Parathyroid adenoma (tissue), 2 donors: ENCODE measurements around the gene RIMS3.

Experiments used
- H2AFZ ChIP-seq: fragments of 300-600 bp; sonication (generic); one replicate; pipeline ENCODE4 v1.7.0; 2017; ENCODE audit warnings: antibody characterized with exemption, mild to moderate bottlenecking
- H3K27ac ChIP-seq: fragments of 300-600 bp; sonication (generic); one replicate; pipeline ENCODE4 v1.7.0; 2017
- H3K27me3 ChIP-seq: fragments of 300-600 bp; sonication (generic); one replicate; pipeline ENCODE4 v1.7.0; 2017; ENCODE audit warnings: low read length; ENCODE audit not compliant: control insufficient read depth, insufficient read depth
- H3K36me3 ChIP-seq: fragments of 300-600 bp; sonication (generic); one replicate; pipeline ENCODE4 v1.7.0; 2017; ENCODE audit warnings: low read length; ENCODE audit not compliant: control insufficient read depth, insufficient read depth
- H3K4me1 ChIP-seq: fragments of 300-600 bp; sonication (generic); one replicate; pipeline ENCODE4 v1.7.0; 2017; ENCODE audit warnings: control low read depth
- H3K4me2 ChIP-seq: fragments of 300-600 bp; sonication (generic); one replicate; pipeline ENCODE4 v1.7.0; 2017; ENCODE audit warnings: low read length
- H3K4me3 ChIP-seq: fragments of 300-600 bp; sonication (generic); one replicate; pipeline ENCODE4 v1.7.0; 2017; ENCODE audit warnings: low read depth, low read length
- H3K79me2 ChIP-seq: fragments of 300-600 bp; sonication (generic); one replicate; pipeline ENCODE4 v1.7.0; 2017; ENCODE audit warnings: control low read depth
- H3K9ac ChIP-seq: fragments of 300-600 bp; sonication (generic); one replicate; pipeline ENCODE4 v1.7.0; 2017; ENCODE audit warnings: mild to moderate bottlenecking
- H3K9me3 ChIP-seq: fragments of 300-600 bp; sonication (generic); one replicate; pipeline ENCODE4 v1.7.0; 2017; ENCODE audit warnings: low read length; ENCODE audit not compliant: control insufficient read depth
- CTCF ChIP-seq: fragments of 300-600 bp; sonication (generic); IDR thresholded peaks from one replicate; pipeline ENCODE4 v1.7.0; 2017; ENCODE audit warnings: antibody characterized with exemption, mild to moderate bottlenecking
- donor health status: primary hyperparathyroidism.

RIMS3 gene

GRCh38 chr1:40673452-40673851 is 8.0 kb upstream of the RIMS3 start:
- H3K4me2 ChIP-seq: no peak overlapping the region
- no peak overlapping the region for H3K9ac ChIP-seq
- H3K9me3 ChIP-seq: no peaks in the 10 kb centered on the region
- no peaks in the 10 kb centered on the region for H3K36me3 ChIP-seq
- no peak for TF ChIP-seq CTCF
- H3K79me2 ChIP-seq: no peaks in the 10 kb centered on the region
- no peak overlapping the region for H3K4me3 ChIP-seq
- H3K27me3 ChIP-seq: no peaks in the 10 kb centered on the region
- no peak overlapping the region for H3K27ac ChIP-seq
- H3K4me1 ChIP-seq: no peaks in the 10 kb centered on the region
- H2AFZ ChIP-seq: no peak overlapping the region

GRCh38 chr1:40668769-40669525 is 3.5 kb upstream of the RIMS3 start:
- Histone ChIP-seq H2AFZ (peak overlapping the region; percentile 38), H3K27ac (no peak overlapping the region), H3K36me3 (no peaks in the 10 kb centered on the region), H3K79me2 (no peaks in the 10 kb centered on the region), H3K27me3 (no peaks in the 10 kb centered on the region), H3K4me2 (peak overlapping the region; percentile 47), H3K9ac (no peak overlapping the region), H3K4me1 (peaks cover 3% of the 10 kb centered on the region), H3K4me3 (no peak overlapping the region), H3K9me3 (no peaks in the 10 kb centered on the region)
- peak; percentile 93 for TF ChIP-seq CTCF

GRCh38 chr1:40664791-40665190 is 691 bp downstream of the RIMS3 start:
- no peak overlapping the region for H3K4me3 ChIP-seq
- no peaks in the 10 kb centered on the region for H3K79me2 ChIP-seq
- peaks cover 3% of the 10 kb centered on the region for H3K4me1 ChIP-seq
- TF ChIP-seq CTCF: no peak
- H3K36me3 ChIP-seq: no peaks in the 10 kb centered on the region
- peak overlapping the region; percentile 66 for H2AFZ ChIP-seq
- H3K4me2 ChIP-seq: peak overlapping the region; percentile 22
- no peak overlapping the region for H3K27ac ChIP-seq
- no peak overlapping the region for H3K9ac ChIP-seq
- no peaks in the 10 kb centered on the region for H3K9me3 ChIP-seq
- no peaks in the 10 kb centered on the region for H3K27me3 ChIP-seq

- H3K4me1 ChIP-seq: peaks cover 3% of the 10 kb centered on the region
- no peak overlapping the region for H3K4me3 ChIP-seq
These were observed 1.3 kb downstream of the RIMS3 start for GRCh38 chr1:40664167-40664537.

More at GRCh38 chr1:40664167-40664537, 1.3 kb downstream of the RIMS3 start:
- H3K9me3 ChIP-seq: no peaks in the 10 kb centered on the region
- no peak overlapping the region for H2AFZ ChIP-seq
- H3K27ac ChIP-seq: no peak overlapping the region
- H3K27me3 ChIP-seq: no peaks in the 10 kb centered on the region
- TF ChIP-seq CTCF: no peak
- no peak overlapping the region for H3K4me2 ChIP-seq
- no peaks in the 10 kb centered on the region for H3K79me2 ChIP-seq
- H3K36me3 ChIP-seq: no peaks in the 10 kb centered on the region
- no peak overlapping the region for H3K9ac ChIP-seq
